Pancreas (tissue), 10 donors: Measurements from ENCODE around the gene ICOS. TPM values are rescaled to one million over a fixed set of nuclear protein-coding genes. Genes with fewer than 3 reads are reported as not detected.

Experiments used
- ATAC-seq, 4 donors: fragments of 200-7000 bp; cut with Tn5 transposase; one replicate each; pipeline versions ENCODE4 v1.8.0 to v1.9.1; 2020; ENCODE audit warnings: mild to moderate bottlenecking in 4 of 4, moderate library complexity in 4 of 4
- DNase-seq, 6 donors: peaks; one replicate each; pipeline ENCODE4 v3.0.0-alpha.2; 2020
- FAIRE-seq: peaks from 2 replicates; lab custom pipeline; 2012; peaks lifted over from hg19 to GRCh38; lab: Jason Lieb, UNC
- H3K27ac ChIP-seq, 4 donors: fragments of 200-600 bp; sonication (generic); 1 replicate in 3 of 4; 2 replicates in 1 of 4; pipeline versions ENCODE4 v1.5.0 to v1.8.0; 2020
- H3K27me3 ChIP-seq, 4 donors: fragments of 200-600 bp; one replicate each; pipeline ENCODE4 v1.8.0; 2021
- H3K36me3 ChIP-seq, 3 donors: fragments of 200-600 bp; sonication (generic) in 1 of 3; one replicate each; pipeline versions ENCODE4 v1.5.0 to v1.8.0; 2020 to 2021
- H3K4me1 ChIP-seq, 3 donors: fragments of 200-600 bp; one replicate each; pipeline ENCODE4 v1.8.0; 2021
- H3K4me3 ChIP-seq, 4 donors: fragments of 200-600 bp; sonication (generic) in 2 of 4; one replicate each; pipeline versions ENCODE4 v1.5.0 to v1.8.0; 2020 to 2021
- H3K9me3 ChIP-seq, 4 donors: fragments of 200-600 bp; one replicate each; pipeline ENCODE4 v1.8.0; 2021
- WGBS, 2 donors: extraction: QIAGEN DNeasy Blood & Tissue Kit; methylation state at CpG; one replicate each; pipeline ENCODE4 v1.1.7; 2013; 5-methylcytosine and 5-hydroxymethylcytosine counted together
- intact Hi-C, 3 donors: fragments of 100-400 bp; cut with DNase I; formaldehyde crosslinking; loops; one replicate each; pipeline versions ENCODE4 v1.11.1 to v1.14.2; 2022
- polyA plus RNA-seq, 2 donors: library from polyadenylated mRNA; stranded (reverse); fragments of 200-250 nt; gene quantifications; one replicate each; pipeline ENCODE4 v1.2.3, GENCODE V29; 2013
- total RNA-seq, 6 donors: library from RNA; stranded (reverse); fragmentation: NEBNext Ultra II Directional in 4 of 6; extraction: Animal tissue kit (Norgen Biotek cat#: 25700) in 4 of 6; gene quantifications; one replicate each; pipeline versions ENCODE4 v1.2.1 to v1.2.4, GENCODE V29; 2021 to 2023
- TF ChIP-seq, protein P1 (sequence below), 4 donors: fragments of 200-600 bp; sonication (generic) in 3 of 4; IDR thresholded peaks; one replicate each; pipeline versions ENCODE4 v1.5.0 to v1.8.0; 2021; ENCODE audit warnings: antibody characterized with exemption in 4 of 4
- donor health status: healthy with polysubstance abuse.
- donor health status: DM: no; HTN: no; CAD: no; lungs with moderate emphysema.
- donor health status: DM: no; HTN: no; CAD: no.
- donor health status: control.
- donor health status: control.
- donor health status: Bipolar disorder and iron deficiency.
- donor health status: DM: yes; HTN: yes; CAD: no.
- donor health status: DM: no; HTN: no; CAD: no.
- donor health status: DM: no; HTN: no; CAD: no.
- donor health status: DM: yes; HTN: yes; CAD: no.

The ICOS gene
- total and polyA plus RNA-seq, 8 donors: 0.06 to 0.25 (median 0.14) TPM; not detected in 5

- H3K4me3 ChIP-seq: no peak overlapping the region
- no peak for ATAC-seq
- H3K27me3 ChIP-seq: no peaks in the 10 kb centered on the region
- 58 to 64% methylated on average over 6 of the region's 6 CpGs for WGBS, 2 donors
- no peak overlapping the region for H3K27ac ChIP-seq
- H3K9me3 ChIP-seq: no peaks in the 10 kb centered on the region
- TF ChIP-seq, protein P1, sequence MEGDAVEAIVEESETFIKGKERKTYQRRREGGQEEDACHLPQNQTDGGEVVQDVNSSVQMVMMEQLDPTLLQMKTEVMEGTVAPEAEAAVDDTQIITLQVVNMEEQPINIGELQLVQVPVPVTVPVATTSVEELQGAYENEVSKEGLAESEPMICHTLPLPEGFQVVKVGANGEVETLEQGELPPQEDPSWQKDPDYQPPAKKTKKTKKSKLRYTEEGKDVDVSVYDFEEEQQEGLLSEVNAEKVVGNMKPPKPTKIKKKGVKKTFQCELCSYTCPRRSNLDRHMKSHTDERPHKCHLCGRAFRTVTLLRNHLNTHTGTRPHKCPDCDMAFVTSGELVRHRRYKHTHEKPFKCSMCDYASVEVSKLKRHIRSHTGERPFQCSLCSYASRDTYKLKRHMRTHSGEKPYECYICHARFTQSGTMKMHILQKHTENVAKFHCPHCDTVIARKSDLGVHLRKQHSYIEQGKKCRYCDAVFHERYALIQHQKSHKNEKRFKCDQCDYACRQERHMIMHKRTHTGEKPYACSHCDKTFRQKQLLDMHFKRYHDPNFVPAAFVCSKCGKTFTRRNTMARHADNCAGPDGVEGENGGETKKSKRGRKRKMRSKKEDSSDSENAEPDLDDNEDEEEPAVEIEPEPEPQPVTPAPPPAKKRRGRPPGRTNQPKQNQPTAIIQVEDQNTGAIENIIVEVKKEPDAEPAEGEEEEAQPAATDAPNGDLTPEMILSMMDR (IDR thresholded peaks at IDR 0.05): no peak
- DNase-seq: no peak
- H3K36me3 ChIP-seq: no peaks in the 10 kb centered on the region
- peaks cover 0 to 10% (median 7%) of the 10 kb centered on the region in 3 donors for H3K4me1 ChIP-seq
- intact Hi-C loops: no loop called here
- no peak for FAIRE-seq
These were observed 71.8 kb downstream of the ICOS start for GRCh38 chr2:204008352-204008751.

DNA sequence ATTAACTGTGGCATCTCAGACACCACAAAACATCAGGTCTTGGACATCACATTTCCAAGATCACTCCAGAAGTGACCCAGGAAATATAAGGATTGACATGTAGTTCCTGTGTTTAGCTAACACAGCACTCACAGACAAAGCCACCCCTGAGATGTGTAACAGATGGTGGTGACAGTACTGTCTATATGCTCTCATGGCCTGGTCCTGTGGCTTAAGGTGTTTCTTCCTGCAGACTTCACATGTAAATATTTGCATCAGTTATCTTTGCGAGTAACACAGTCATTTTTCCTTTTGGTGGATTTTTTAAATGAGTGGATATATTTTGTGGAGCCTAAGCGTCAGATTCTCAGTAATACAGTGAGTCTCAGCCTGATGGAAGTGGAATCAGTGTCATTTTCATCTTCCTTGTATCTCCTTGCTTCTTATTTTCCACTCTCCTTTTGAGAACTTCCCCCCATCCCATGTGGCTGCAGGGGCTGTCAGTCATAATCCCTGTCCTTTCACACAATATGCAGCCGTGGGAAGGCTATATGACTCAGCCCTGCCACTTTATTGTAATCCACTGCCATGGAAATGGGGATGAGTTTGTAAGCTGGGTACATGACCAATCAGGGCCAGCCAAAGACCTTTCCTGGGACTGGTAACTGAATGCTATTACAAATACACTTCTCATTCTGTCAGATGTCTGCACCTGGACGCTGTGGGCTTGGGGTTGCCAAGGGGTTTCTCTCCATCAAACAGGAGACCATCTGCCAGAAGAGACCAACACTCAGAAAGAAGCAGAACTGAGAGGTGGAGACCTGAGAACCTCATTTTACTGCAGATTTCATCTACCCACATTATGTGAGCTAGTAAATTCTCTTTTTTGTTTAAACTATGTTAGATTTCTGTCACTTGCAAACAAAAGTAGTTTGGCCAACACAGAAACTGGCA, 74.3 kb downstream of the ICOS start:
- no peaks in the 10 kb centered on the region for H3K27me3 ChIP-seq
- no peaks in the 10 kb centered on the region for H3K9me3 ChIP-seq
- WGBS, 2 donors: 77 to 80% methylated on average over 4 of the region's 4 CpGs
- no peak overlapping the region for H3K4me3 ChIP-seq
- no peak for ATAC-seq
- peaks cover 0 to 10% (median 7%) of the 10 kb centered on the region in 3 donors for H3K4me1 ChIP-seq
- TF ChIP-seq, protein P1 (IDR thresholded peaks at IDR 0.05): no peak
- no peaks in the 10 kb centered on the region for H3K36me3 ChIP-seq
- no peak for FAIRE-seq
- no peak overlapping the region for H3K27ac ChIP-seq
- DNase-seq: no peak
- intact Hi-C loops: no loop called here

Other genes with a start within 250 kb of the ICOS start
- under 1 TPM; 0.21 to 0.63 (median 0.30) TPM for gene CD28, start 230.1 kb upstream of the ICOS start, total RNA-seq
- under 1 TPM in 1 of 2 donors, not detected in 1; 0.08 TPM for gene CD28, start 230.1 kb upstream of the ICOS start, polyA plus RNA-seq
- under 1 TPM in 3 of 6 donors, not detected in 3; 0.16 to 0.25 (median 0.17) TPM for gene CTLA4, start 69.0 kb upstream of the ICOS start, total RNA-seq
- gene CTLA4, start 69.0 kb upstream of the ICOS start, polyA plus RNA-seq: not detected